GM12873 (cell line): Measurements from ENCODE around the gene ASMTL.

Experiments
- TF ChIP-seq, protein P1 (sequence below): IDR thresholded peaks from 2 replicates; pipeline ENCODE4 v1.5.1; 2012; ENCODE audit warnings: low read depth, mild to moderate bottlenecking, moderate library complexity, low read length, control low read depth; ENCODE audit not compliant: insufficient read depth; ENCODE audit errors: missing control alignments

The ASMTL gene

DNA sequence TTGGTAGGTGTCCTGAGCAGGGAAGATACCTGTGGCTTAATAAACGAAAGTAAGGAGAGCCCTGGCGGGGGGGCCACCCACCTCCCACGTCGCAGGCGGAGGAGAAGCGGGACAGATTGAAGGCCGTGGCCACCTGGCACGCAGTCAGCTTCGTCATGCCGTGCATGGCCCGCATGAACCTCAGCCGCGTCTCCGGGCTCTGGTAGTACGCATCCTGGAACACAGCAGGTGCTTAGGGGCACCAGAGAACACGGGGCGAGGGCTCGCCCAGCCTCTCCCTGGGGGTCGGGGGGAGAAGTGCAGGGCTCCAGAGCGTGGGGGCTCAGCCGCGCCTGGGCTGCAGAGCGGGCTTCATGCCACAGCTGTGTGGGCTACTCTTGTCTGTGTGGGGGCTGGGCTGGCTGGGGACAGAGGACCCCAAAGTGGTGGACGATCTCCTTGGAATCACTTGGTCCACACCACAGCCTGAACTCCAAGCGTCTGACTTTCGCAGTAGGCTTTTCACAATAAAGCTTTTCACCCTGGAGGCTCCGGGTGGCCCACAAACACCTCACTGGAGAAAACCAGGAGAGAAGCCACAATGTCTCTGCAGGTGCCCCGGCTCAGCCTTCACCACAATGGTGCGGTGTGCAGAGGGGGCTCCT, 33.7 kb downstream of the ASMTL start:
- TF ChIP-seq, protein P1, sequence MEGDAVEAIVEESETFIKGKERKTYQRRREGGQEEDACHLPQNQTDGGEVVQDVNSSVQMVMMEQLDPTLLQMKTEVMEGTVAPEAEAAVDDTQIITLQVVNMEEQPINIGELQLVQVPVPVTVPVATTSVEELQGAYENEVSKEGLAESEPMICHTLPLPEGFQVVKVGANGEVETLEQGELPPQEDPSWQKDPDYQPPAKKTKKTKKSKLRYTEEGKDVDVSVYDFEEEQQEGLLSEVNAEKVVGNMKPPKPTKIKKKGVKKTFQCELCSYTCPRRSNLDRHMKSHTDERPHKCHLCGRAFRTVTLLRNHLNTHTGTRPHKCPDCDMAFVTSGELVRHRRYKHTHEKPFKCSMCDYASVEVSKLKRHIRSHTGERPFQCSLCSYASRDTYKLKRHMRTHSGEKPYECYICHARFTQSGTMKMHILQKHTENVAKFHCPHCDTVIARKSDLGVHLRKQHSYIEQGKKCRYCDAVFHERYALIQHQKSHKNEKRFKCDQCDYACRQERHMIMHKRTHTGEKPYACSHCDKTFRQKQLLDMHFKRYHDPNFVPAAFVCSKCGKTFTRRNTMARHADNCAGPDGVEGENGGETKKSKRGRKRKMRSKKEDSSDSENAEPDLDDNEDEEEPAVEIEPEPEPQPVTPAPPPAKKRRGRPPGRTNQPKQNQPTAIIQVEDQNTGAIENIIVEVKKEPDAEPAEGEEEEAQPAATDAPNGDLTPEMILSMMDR = no peak

DNA sequence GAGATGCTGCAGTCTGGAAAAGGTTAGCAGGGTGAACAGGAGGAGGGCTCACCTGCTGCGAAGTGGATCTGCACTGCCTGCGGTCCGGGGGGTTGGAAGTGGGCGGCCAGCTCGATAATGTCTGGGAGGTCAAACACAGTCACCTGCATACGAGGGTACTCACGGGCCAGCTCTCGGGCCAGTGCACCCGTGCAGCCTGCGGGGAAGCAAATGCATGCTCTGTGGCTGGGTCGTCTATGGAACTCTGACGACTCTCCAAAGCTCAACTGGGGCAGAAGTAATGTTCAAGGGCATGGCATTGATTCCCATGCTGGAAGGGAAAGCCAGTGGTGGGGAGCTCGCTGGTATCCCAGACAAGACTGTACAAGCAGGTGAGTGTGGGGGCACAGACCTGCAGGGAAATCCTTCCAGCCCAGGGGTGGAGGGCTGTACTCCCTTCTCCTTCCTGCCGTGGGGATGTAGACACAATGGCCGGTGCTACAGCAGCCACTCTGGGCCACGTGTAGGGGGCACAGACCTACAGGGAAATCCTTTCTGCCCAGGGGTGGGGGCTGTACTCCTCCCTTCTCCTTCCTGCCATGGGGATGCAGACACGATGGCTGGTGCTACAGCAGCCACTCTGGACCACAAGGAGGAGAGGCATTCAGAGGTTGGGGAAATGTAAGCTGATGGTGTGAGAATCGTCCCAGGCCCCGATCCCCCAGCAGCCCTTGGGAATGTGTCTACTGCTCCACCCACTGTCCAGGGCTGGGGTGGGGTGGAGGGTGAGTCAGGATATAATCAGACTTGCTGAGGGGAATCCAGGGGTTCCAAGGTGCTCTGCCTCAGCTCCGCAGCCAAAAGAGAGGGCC, 34.6 kb downstream of the ASMTL start:
- TF ChIP-seq, protein P1 = no peak

DNA sequence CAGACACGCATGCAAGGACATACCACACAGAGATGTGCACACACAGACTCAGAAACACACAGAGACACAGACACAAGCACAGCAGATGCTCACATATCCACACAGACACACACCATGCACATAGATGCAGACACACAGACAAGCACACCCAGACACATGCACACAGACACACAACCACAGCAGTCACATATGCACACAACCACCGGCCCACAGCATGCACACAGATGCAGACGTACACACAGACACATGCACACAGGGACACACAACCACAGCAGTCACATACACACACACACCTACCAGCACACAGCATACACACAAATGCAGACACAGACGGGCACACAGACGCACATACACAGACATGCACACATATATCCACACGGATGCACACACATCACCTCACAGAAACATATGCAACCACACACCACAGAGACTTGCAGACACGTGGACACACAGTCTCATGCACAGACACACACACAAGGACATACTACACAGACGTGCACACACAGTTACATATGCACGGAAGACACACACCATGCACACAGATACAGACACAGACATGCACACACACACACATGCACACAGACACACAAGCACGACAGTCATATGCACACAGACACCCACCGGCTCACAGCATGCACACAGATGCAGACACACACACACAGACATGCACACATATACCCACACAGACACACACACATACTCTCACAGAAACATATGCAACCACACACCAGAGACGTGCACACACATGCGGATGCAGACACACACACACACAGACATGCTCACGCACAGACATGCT, 35.5 kb downstream of the ASMTL start:
- TF ChIP-seq, protein P1 = no peak

DNA sequence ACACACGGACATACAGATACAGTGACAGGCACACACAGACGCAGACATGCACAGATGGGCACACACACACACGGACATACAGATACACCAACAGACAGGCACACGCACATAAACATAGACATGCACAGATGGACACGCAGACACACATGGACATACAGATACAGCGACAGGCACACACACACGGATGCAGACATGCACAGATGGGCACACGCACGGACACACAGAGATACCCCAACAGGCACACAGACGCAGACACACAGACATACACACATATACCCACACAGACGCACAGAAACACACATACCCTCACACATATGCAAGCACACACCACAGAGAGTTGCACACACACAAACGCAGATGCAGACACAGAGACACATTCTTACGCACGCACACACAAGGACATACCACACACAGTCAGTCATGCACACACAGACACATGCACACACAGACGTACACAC, 36.4 kb downstream of the ASMTL start:
- TF ChIP-seq, protein P1 = no peak

DNA sequence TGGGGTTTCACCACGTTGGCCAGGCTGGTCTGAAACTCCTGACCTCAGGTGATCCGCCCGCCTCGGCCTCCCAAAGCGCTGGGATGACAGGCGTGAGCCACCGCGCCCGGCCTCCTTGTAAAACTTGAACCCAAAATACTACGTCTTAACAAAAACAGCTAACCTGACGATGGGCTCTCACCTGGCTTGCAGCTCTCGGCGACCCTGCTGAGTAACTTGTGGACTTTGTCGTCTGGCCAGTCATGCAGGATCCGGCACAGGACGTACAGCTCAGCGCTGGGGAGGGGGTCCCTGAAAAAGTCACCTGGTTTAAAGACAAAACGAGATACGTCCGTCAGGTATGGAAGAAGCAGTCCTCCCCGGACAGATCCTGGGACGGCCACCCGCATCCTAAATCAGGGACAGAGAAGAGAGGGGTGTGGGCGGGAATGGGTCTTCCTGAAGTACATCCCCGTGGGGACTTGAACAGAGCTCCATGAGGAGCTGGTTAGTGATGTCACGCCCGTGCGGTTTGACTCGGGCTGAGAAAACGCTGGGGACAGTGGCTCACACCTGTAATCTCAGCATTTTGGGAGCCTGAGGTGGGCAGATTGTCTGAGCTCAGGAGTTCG, 40.1 kb downstream of the ASMTL start:
- TF ChIP-seq, protein P1 = no peak

DNA sequence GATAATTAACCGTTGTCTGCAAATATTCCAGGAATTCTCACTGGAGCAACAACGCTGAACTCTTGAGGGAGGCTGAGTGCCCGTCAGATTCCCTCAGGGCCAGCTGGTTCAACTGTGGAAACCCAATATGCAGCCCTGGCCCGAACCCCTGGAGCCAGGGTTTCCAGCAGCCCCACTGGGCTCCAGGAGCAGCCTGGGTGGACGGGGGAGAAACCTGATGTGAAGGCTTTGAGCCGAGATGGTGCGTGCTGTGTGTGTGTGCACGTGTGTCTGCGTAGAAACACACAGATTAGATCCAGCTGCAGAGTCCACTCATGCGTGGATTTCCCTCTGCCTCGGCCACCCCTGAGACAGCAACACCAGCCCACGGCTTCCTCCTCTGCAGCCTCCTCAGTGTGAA, 41.4 kb downstream of the ASMTL start:
- TF ChIP-seq, protein P1 = no peak

DNA sequence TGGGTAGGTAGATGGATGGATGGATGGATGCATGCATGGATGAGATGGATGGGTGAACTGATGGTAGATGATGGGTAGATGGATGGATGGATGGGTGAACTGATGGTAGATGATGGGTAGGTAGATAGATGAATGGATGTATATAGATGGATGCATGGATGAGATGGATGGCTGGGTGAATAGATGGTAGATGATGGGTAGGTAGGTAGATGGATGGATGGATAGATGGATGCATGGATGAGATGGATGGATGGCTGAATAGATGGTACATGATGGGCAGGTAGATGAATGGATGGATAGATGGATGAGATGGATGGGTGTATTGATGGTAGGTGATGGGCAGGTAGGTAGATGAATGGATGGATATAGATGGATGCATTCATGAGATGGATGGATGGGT, 45.7 kb downstream of the ASMTL start:
- TF ChIP-seq, protein P1 = no peak
